ENCODE measurements around the gene TBPL1.
A peak's percentile ranks its signal among the peaks of the same experiment; 100 is the strongest.

Gene TBPL1

DNA sequence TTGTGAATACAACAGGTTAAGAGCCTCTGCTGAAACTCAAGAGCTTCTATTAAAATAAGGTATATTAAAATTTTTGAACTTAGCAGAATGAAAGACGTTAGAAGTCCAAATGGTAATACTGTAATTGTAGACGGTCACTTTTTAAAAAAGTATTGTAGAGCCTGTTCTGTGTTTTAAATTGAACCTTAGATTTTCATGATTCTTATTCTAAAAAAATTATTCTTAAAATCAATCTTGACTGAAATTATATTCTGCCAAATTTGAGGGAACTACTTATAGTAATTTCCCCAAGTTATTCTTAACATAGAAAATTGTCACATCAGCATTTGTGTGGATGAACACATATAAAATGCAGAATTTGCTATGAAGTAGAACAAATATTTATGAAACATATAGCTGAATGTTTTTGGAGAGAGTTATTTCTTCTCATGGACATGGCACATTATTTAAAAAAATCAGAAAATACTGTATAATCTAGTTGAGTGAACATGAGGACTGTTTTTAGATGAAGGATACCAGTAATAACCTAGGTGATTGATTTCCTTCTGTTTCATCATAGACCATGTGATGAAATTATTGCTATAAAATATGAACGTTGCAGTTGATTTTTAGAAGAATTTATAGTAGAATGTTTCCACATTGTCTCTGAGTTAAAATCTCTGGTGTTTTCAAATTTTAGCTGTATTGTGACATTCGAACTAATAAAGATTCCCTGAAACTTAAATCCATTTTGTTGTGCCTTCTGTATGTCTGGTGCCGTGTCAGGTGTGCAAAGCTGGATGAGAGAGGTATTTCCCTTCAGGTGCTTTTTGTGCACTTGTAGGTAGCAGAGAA, 2.8 kb downstream of the TBPL1 start:
- no peak overlapping the region for H2AFZ ChIP-seq (ENCODE audit: low read length)
- H3K79me2 ChIP-seq (ENCODE audit: insufficient read depth, low read length): peaks cover 72% of the 10 kb centered on the region
- no peaks in the 10 kb centered on the region for H3K36me3 ChIP-seq (ENCODE audit: insufficient read depth, low read length)
- no peaks in the 10 kb centered on the region for H3K9me3 ChIP-seq (ENCODE audit: insufficient read depth, low read depth, low read length)
- H3F3A ChIP-seq (ENCODE audit: low read depth): no peaks in the 10 kb centered on the region
- TF ChIP-seq, protein P1, sequence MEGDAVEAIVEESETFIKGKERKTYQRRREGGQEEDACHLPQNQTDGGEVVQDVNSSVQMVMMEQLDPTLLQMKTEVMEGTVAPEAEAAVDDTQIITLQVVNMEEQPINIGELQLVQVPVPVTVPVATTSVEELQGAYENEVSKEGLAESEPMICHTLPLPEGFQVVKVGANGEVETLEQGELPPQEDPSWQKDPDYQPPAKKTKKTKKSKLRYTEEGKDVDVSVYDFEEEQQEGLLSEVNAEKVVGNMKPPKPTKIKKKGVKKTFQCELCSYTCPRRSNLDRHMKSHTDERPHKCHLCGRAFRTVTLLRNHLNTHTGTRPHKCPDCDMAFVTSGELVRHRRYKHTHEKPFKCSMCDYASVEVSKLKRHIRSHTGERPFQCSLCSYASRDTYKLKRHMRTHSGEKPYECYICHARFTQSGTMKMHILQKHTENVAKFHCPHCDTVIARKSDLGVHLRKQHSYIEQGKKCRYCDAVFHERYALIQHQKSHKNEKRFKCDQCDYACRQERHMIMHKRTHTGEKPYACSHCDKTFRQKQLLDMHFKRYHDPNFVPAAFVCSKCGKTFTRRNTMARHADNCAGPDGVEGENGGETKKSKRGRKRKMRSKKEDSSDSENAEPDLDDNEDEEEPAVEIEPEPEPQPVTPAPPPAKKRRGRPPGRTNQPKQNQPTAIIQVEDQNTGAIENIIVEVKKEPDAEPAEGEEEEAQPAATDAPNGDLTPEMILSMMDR (conservative IDR thresholded peaks at IDR 0.05; ENCODE audit: low read length): no peak
- TF ChIP-seq EZH2phosphoT487 (IDR thresholded peaks at IDR 0.05; ENCODE audit: borderline replicate concordance): no peak
- H3K27me3 ChIP-seq (ENCODE audit: insufficient read depth, low read length, poor library complexity, severe bottlenecking): no peaks in the 10 kb centered on the region
- peak overlapping the region; percentile 83 for H3K9ac ChIP-seq (ENCODE audit: low read depth, low read length, poor library complexity, severe bottlenecking)
- no peaks in the 10 kb centered on the region for H3K9me2 ChIP-seq (replicated peaks; ENCODE audit: low read depth, low read length)
- peaks cover 34% of the 10 kb centered on the region for H4K20me1 ChIP-seq (ENCODE audit: insufficient read depth, low read length, poor library complexity, severe bottlenecking)
- H3K4me3 ChIP-seq (ENCODE audit: low read length, poor library complexity, severe bottlenecking): peak overlapping the region; percentile 76
- H3K4me2 ChIP-seq (ENCODE audit: low read depth, low read length, poor library complexity, severe bottlenecking): peak overlapping the region; percentile 88
- H3K4me1 ChIP-seq (ENCODE audit: insufficient read depth, low read length, poor library complexity, severe bottlenecking): peaks cover 76% of the 10 kb centered on the region

DNA sequence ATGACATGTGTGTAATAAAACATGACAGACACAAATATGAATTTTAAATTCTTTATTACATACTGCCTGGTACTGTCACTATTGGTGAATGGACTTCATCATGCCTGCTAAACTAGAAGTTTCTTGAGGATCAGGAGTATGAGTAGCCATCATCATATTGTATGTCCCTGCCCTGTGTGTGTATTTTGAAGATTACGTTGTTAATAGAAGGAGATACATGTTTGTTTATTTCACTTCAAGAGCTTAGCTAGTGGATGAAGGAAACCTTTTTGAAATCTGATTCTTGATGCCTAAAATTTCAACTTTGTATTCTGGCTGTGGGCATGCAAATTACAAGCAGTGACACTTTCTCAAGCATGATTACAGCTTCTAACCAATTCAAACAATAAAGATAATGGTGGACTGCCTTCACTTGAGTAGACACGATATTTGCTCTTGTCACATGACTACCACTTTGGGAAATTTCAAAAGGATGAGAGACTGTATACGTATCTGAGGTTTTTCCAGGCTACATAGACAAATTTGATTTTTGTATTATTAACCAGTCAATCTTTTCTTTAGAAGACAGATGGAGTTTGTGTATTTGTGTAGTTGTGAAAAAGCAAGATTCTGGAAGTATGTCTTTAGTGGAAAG, 3.5 kb downstream of the TBPL1 start:
- TF ChIP-seq, protein P1 (conservative IDR thresholded peaks at IDR 0.05; ENCODE audit: low read length): no peak
- no peak for TF ChIP-seq EZH2phosphoT487 (IDR thresholded peaks at IDR 0.05; ENCODE audit: borderline replicate concordance)
- Histone ChIP-seq H3K79me2 (ENCODE audit: insufficient read depth, low read length) (peaks cover 80% of the 10 kb centered on the region), H3K9me3 (ENCODE audit: insufficient read depth, low read depth, low read length) (no peaks in the 10 kb centered on the region), H3K4me2 (ENCODE audit: low read depth, low read length, poor library complexity, severe bottlenecking) (peak overlapping the region; percentile 88), H2AFZ (ENCODE audit: low read length) (no peak overlapping the region), H3K4me1 (ENCODE audit: insufficient read depth, low read length, poor library complexity, severe bottlenecking) (peaks cover 71% of the 10 kb centered on the region), H4K20me1 (ENCODE audit: insufficient read depth, low read length, poor library complexity, severe bottlenecking) (peaks cover 34% of the 10 kb centered on the region), H3K4me3 (ENCODE audit: low read length, poor library complexity, severe bottlenecking) (peak overlapping the region; percentile 76), H3K9me2 (replicated peaks; ENCODE audit: low read depth, low read length) (no peaks in the 10 kb centered on the region), H3F3A (ENCODE audit: low read depth) (no peaks in the 10 kb centered on the region), H3K9ac (ENCODE audit: low read depth, low read length, poor library complexity, severe bottlenecking) (peak overlapping the region; percentile 83), H3K36me3 (ENCODE audit: insufficient read depth, low read length) (no peaks in the 10 kb centered on the region), H3K27me3 (ENCODE audit: insufficient read depth, low read length, poor library complexity, severe bottlenecking) (no peaks in the 10 kb centered on the region)

DNA sequence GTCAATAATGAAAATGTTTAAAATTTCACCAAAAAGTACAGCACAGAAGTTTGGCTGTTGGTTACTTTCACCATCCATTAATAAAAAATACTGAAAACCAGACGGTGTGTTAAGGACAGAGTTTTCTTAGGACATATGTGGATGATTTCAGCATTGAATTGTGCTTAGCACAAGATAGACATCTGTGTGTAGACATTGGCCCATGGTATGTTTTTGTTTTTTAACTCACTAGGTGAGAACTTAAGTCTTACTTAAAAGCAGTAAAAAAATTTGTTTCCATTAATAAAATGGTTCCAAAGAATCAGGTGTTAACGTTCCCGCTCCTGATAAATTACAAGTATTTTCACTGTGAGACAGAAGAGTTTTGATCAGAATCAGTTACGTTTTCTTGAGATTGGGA, 4.2 kb downstream of the TBPL1 start:
- Histone ChIP-seq H3K4me3 (ENCODE audit: low read length, poor library complexity, severe bottlenecking) (peak overlapping the region; percentile 76), H4K20me1 (ENCODE audit: insufficient read depth, low read length, poor library complexity, severe bottlenecking) (peaks cover 34% of the 10 kb centered on the region)

More for the DNA sequence above, 4.2 kb downstream of the TBPL1 start:
- H2AFZ ChIP-seq (ENCODE audit: low read length): no peak overlapping the region
- H3K4me1 ChIP-seq (ENCODE audit: insufficient read depth, low read length, poor library complexity, severe bottlenecking): peaks cover 75% of the 10 kb centered on the region
- H3F3A ChIP-seq (ENCODE audit: low read depth): no peaks in the 10 kb centered on the region
- TF ChIP-seq, protein P1 (conservative IDR thresholded peaks at IDR 0.05; ENCODE audit: low read length): no peak
- no peak for TF ChIP-seq EZH2phosphoT487 (IDR thresholded peaks at IDR 0.05; ENCODE audit: borderline replicate concordance)
- H3K9me2 ChIP-seq (replicated peaks; ENCODE audit: low read depth, low read length): no peaks in the 10 kb centered on the region
- H3K36me3 ChIP-seq (ENCODE audit: insufficient read depth, low read length): no peaks in the 10 kb centered on the region
- H3K4me2 ChIP-seq (ENCODE audit: low read depth, low read length, poor library complexity, severe bottlenecking): peak overlapping the region; percentile 88
- H3K27me3 ChIP-seq (ENCODE audit: insufficient read depth, low read length, poor library complexity, severe bottlenecking): no peaks in the 10 kb centered on the region
- peaks cover 87% of the 10 kb centered on the region for H3K79me2 ChIP-seq (ENCODE audit: insufficient read depth, low read length)
- H3K9ac ChIP-seq (ENCODE audit: low read depth, low read length, poor library complexity, severe bottlenecking): peak overlapping the region; percentile 83
- H3K9me3 ChIP-seq (ENCODE audit: insufficient read depth, low read depth, low read length): no peaks in the 10 kb centered on the region

All from Loucy (cell line).